Fibroblast of skin of left quadriceps (primary cell): ENCODE measurements around the gene DEXI.
"Not testable (repeated sequence)": the region's sequence is repeated elsewhere in the genome, so short reads cannot be mapped to it uniquely, and the experiment has no call there.

ENCODE experiments used
- DNase-seq, 2 experiments: peaks; one replicate each; pipeline ENCODE4 v3.0.0-alpha.2; 2013; ENCODE audit warnings: low read depth in 2 of 2

DEXI gene

GRCh38 chr16:10926867-10927266, 15.4 kb downstream of the DEXI start:
- DNase-seq: no peak

DNA sequence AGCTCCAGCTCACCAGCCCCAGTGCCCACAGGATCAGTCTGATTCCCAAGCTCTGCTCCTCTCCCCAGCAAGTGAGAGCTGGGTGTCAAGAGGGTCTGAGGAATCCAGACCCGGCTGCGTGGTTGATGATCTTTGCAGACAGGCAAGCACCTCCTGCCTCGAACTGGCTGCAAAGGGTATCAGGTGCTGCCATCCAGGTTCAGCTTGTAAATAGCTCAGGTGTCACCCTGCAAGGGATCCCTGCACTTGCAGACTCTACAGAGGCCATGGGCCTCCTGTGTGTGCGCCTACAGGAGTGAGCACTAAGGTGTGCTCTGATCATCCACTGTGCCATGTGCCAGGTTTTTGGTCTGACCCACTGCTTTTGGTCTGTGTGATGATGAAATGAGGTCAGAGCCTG, 16.2 kb downstream of the DEXI start:
- DNase-seq: no peak

GRCh38 chr16:10925285-10925684, 17.0 kb downstream of the DEXI start:
- not testable (repeated sequence) for DNase-seq

DNA sequence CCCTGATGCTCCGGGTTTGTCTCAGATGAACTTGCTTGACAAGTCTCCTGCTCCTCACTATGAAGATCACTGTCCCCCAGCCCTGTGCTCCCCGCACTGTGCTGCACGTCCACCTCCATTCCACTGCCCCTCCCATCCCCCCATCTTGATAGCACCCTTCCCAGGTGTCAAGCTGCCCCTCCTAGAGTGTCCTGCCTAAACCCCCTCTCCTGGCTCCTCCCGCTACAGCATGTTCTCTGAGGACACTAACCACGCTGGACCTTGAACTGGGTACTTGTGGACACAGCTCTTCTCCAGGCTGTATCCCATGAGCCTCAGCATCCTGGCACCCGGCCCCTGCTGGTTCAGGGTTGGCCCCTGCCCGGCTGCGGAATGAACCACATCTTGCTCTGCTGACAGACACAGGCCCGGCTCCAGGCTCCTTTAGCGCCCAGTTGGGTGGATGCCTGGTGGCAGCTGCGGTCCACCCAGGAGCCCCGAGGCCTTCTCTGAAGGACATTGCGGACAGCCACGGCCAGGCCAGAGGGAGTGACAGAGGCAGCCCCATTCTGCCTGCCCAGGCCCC, 18.5 kb downstream of the DEXI start:
- no peak for DNase-seq

DNA sequence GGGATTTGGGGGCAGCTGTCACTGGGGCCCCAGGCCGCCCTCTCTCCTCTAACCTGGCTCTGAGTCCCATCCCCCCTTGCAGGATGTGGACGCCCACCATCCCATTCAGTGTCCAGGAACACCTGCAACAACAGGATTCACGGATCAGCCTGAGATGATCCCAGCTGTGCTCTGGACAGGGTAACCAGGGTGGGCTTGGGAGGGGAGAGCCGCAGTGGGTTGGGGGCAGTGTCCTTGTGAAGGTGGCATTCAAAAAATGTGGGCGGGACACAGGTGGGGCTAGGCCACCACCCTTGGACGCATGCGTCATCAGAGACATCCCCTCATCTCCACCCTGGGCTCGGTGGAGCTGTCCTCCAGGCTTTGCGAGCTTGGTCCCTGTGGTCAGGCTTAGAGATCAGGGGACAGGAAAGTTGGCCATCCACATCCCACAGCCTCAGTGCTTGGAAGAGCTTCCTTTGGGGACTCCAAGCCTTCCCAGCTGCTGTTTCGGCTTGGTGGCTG, 19.1 kb downstream of the DEXI start:
- no peak for DNase-seq

GRCh38 chr16:10922328-10923145, 19.7 kb downstream of the DEXI start:
- no peak for DNase-seq

- no peak for DNase-seq
These were observed 20.5 kb downstream of the DEXI start for GRCh38 chr16:10921536-10922327.

- no peak for DNase-seq
These were observed 21.4 kb downstream of the DEXI start for GRCh38 chr16:10920726-10921427.

DNA sequence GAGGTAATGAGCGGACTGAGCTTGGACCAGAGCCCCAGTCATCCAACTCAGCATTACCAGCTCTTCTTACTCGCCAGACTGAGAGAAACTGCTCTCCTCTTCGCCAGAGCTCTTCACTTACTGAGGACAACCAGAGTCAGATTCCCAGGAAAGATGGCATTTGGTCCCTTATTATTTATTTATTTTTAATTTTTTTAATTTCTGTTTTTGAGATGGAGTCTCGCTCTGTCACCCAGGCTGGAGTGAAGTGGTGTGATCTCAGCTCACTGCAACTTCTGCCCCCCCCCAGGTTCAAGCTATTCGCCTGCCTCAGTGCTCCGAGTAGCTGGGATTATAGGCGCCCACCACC, 23.3 kb downstream of the DEXI start:
- no peak for DNase-seq

- DNase-seq: peak; percentile 71 to 77
These were observed 23.8 kb downstream of the DEXI start for GRCh38 chr16:10918294-10919002.

DNA sequence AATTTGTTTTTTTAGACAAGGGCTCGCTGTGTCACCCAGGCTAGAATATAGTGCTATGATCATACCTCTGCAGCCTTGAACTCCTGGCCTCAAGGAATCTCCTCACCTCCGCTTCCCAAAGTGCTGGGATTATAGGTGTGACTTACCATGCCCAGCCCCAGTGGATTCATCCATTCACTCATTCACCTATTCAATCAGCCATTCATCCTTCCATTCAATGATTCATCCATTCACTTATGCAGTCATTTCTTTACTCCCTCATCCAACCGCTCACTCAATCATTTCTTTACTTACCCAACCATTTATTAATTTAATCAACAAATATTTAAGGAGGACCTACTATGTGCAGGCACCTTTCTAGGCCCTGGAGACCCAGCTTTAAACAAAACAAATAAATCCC, 25.7 kb downstream of the DEXI start:
- no peak for DNase-seq

DNA sequence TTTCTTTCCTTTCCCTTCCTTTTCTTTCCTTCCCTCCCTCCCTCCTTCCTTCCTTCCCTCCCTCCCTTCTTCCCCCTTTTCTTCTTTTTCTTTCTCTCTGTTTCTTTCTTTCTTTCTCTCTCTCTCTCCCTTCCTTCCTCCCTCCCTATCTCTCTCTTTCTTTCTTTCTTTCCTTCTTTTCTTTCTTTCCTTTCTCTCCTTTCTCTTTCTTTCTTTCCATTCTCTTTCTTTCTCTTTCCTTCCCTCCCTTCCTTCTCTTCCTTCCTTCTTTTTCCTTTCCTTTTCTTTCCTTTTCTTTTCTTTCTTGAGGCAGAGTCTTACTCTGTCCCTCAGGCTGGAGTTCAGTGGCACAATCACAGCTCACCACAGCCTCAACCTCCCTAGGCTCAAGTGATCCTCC, 31.0 kb downstream of the DEXI start:
- DNase-seq: no peak

GRCh38 chr16:10907757-10908045, 34.6 kb downstream of the DEXI start:
- DNase-seq: no peak

GRCh38 chr16:10906914-10907756, 35.1 kb downstream of the DEXI start:
- DNase-seq: no peak

DNA sequence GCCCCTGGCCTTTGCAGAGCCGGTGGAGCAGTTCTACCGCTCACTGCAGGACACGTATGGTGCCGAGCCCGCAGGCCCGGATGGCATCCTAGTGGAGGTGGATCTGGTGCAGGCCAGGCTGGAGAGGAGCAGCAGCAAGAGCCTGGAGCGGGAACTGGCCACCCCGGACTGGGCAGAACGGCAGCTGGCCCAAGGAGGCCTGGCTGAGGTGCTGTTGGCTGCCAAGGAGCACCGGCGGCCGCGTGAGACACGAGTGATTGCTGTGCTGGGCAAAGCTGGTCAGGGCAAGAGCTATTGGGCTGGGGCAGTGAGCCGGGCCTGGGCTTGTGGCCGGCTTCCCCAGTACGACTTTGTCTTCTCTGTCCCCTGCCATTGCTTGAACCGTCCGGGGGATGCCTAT, 35.8 kb downstream of the DEXI start:
- no peak for DNase-seq

- no peak for DNase-seq
These were observed 39.3 kb downstream of the DEXI start for GRCh38 chr16:10902999-10903398.

- DNase-seq: no peak
These were observed 45.1 kb downstream of the DEXI start for GRCh38 chr16:10897134-10897533.

GRCh38 chr16:10896723-10897122, 45.5 kb downstream of the DEXI start:
- no peak for DNase-seq

GRCh38 chr16:10896165-10896564, 46.1 kb downstream of the DEXI start:
- DNase-seq: no peak

GRCh38 chr16:10895053-10895946, 47.0 kb downstream of the DEXI start:
- DNase-seq: peak; percentile 9 to 12
